Measurements from ENCODE around the gene CELF5. TPM values are rescaled to one million over a fixed set of nuclear protein-coding genes. Genes with fewer than 3 reads are reported as not detected.

CELF5 gene
- total and polyA plus RNA-seq, 2 experiments from 2014 or later: 5.6 to 10.6 TPM

GRCh38 chr19:3285647-3286176 is 61.3 kb downstream of the CELF5 start:
- no peak overlapping the region for H3K27ac ChIP-seq (ENCODE audit: low read depth)
- no peaks in the 10 kb centered on the region for H4K20me1 ChIP-seq (replicated peaks; ENCODE audit: insufficient read depth)
- DNase-seq (ENCODE audit: low spot score) (peak; percentile 93), ATAC-seq (peak; percentile 79)
- TF ChIP-seq STAT1 (IDR thresholded peaks at IDR 0.05; ENCODE audit: unreplicated experiment) (no peak), CTCF (conservative IDR thresholded peaks at IDR 0.05; ENCODE audit: low read depth in 2 of 2) (peak in 1 of 2 experiments; percentile 23; a peak in 1 of 4 replicates), EZH2phosphoT487 (IDR thresholded peaks at IDR 0.05; ENCODE audit: unreplicated experiment) (no peak), POLR2AphosphoS5 (IDR thresholded peaks at IDR 0.05; ENCODE audit: low read depth) (peak; percentile 49), ETS1 (IDR thresholded peaks at IDR 0.05) (no peak), REST (IDR thresholded peaks at IDR 0.05; ENCODE audit: unreplicated experiment) (no peak), ZNF114 (CRISPR knock-in tag; IDR thresholded peaks at IDR 0.05) (no peak), ZNF462 (CRISPR knock-in tag; IDR thresholded peaks at IDR 0.05) (no peak), JUNB (IDR thresholded peaks at IDR 0.05; ENCODE audit: unreplicated experiment) (no peak), CREB1 (CRISPR knock-in tag; IDR thresholded peaks at IDR 0.05; ENCODE audit: low read depth) (no peak), NANOG (IDR thresholded peaks at IDR 0.05; ENCODE audit: borderline replicate concordance) (no peak), ZNF331 (CRISPR knock-in tag; IDR thresholded peaks at IDR 0.05; ENCODE audit: low read depth) (no peak), EZH2 (IDR thresholded peaks at IDR 0.05; ENCODE audit: low read depth, unreplicated experiment) (no peak)
- peak overlapping the region; percentile 89 for H3K4me2 ChIP-seq
- Mint-ChIP-seq H3K27ac (no peak overlapping the region; the same call in 1 of the 2 replicates), H3K9me3 (no peaks in the 10 kb centered on the region), H3K36me3 (ENCODE audit: low read depth) (peaks cover 5% of the 10 kb centered on the region), H3K27me3 (ENCODE audit: insufficient read depth, low read depth, poor library complexity) (peaks cover 13% of the 10 kb centered on the region), H3K4me1 (peaks cover 2% of the 10 kb centered on the region; the same call in 1 of the 3 replicates), H3K4me3 (peak overlapping the region; percentile 75; the same call in 2 of the 3 replicates)
- H3K79me2 ChIP-seq (replicated peaks; ENCODE audit: insufficient read depth): no peaks in the 10 kb centered on the region
- 0 out of 2 replicates have a peak, but pooled peaks cover 4% of the 10 kb centered on the region for H3F3A ChIP-seq (replicated peaks; ENCODE audit: low read depth)
- no peaks in the 10 kb centered on the region for H3K27me3 ChIP-seq (ENCODE audit: insufficient read depth)
- 0 out of 2 replicates have a peak, but pooled peaks cover 3% of the 10 kb centered on the region for H3K4me1 ChIP-seq (ENCODE audit: insufficient read depth)
- H3K36me3 ChIP-seq (ENCODE audit: insufficient read depth): no peaks in the 10 kb centered on the region
- H3K9me2 ChIP-seq (ENCODE audit: insufficient read depth): no peaks in the 10 kb centered on the region
- peak overlapping the region; percentile 71 for H3K4me3 ChIP-seq
- H2AFZ ChIP-seq: peak overlapping the region; percentile 83

All from GM23338 (cell line).